ENCODE results near the gene GPR180. TPM values are rescaled to one million over a fixed set of nuclear protein-coding genes. Genes with fewer than 3 reads are reported as not detected.

The GPR180 gene
- total RNA-seq, 1 donor: 12.6 TPM

DNA sequence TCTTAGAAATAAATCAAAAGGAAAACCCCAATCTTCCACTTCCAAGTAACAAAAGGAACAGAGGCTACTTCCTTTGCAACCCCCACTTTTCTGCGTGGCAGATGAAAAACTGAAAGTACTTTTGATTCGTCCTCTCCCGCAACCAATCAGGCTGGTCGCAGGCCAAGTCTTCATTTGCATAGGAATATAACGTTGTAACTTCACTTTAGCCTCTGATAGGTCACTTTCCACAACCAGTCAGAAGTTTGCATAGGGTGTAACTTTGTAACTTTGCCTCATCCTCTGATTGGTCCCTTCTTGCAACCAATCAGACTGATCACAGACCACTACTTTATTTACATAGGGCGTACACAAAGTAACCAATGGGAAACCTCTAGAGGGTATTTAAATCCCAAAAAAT, 42.9 kb upstream of the GPR180 start:
- no peak overlapping the region for H3K4me3 ChIP-seq (ENCODE audit: low read depth, low read length)
- no peak for DNase-seq (ENCODE audit: low read depth)
- TF ChIP-seq, protein P1, sequence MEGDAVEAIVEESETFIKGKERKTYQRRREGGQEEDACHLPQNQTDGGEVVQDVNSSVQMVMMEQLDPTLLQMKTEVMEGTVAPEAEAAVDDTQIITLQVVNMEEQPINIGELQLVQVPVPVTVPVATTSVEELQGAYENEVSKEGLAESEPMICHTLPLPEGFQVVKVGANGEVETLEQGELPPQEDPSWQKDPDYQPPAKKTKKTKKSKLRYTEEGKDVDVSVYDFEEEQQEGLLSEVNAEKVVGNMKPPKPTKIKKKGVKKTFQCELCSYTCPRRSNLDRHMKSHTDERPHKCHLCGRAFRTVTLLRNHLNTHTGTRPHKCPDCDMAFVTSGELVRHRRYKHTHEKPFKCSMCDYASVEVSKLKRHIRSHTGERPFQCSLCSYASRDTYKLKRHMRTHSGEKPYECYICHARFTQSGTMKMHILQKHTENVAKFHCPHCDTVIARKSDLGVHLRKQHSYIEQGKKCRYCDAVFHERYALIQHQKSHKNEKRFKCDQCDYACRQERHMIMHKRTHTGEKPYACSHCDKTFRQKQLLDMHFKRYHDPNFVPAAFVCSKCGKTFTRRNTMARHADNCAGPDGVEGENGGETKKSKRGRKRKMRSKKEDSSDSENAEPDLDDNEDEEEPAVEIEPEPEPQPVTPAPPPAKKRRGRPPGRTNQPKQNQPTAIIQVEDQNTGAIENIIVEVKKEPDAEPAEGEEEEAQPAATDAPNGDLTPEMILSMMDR (IDR thresholded peaks at IDR 0.05; ENCODE audit: insufficient read depth, low read length): no peak

GRCh38 chr13:94559222-94559795, 42.3 kb upstream of the GPR180 start:
- no peak overlapping the region for H3K4me3 ChIP-seq (ENCODE audit: low read depth, low read length)
- TF ChIP-seq, protein P1 (IDR thresholded peaks at IDR 0.05; ENCODE audit: insufficient read depth, low read length): no peak

DNA sequence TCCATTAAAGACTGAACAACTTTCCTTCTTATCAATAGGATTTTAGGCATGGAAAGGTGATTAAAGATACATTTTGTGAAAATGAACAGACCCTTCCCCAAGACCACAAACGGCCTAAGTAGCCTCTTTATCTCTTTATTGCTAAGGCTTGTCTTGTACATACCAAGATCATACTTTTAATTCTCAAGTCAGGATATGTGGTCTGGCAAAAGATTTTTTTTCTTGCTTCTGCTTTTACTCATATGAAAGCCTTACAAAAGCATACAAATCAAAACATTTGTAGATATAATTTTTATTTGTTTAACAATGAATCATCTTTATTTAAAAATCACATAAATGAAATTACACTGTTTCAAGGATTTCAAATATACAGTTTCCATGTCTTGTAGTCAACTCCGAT, 41.5 kb upstream of the GPR180 start:
- TF ChIP-seq, protein P1 (IDR thresholded peaks at IDR 0.05; ENCODE audit: insufficient read depth, low read length): no peak
- no peak for DNase-seq (ENCODE audit: low read depth)
- no peak overlapping the region for H3K4me3 ChIP-seq (ENCODE audit: low read depth, low read length)

More at GRCh38 chr13:94559222-94559795, 42.3 kb upstream of the GPR180 start:
- no peak for DNase-seq (ENCODE audit: low read depth)

DNA sequence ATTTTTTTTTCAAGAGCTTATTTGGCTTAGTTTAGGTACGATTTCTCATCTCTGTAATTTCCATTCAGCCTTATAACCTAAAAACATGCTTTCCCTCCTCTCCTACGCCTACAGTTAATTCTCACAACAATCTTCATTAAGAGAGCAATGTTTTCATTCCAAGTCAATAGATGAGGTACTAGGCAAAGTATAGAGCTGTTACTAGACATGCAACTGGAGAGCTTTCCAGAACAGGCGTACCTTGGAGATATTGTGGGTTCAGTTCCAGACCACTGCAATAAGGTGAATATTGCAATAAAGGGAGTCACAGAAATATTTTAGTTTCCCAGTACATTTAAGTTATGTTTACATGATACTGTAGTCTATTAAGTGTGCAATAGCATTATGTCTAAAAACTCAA, 40.5 kb upstream of the GPR180 start:
- H3K4me3 ChIP-seq (ENCODE audit: low read depth, low read length): no peak overlapping the region
- DNase-seq (ENCODE audit: low read depth): no peak
- TF ChIP-seq, protein P1 (IDR thresholded peaks at IDR 0.05; ENCODE audit: insufficient read depth, low read length): no peak

- no peak overlapping the region for H3K4me3 ChIP-seq (ENCODE audit: low read depth, low read length)
- no peak for DNase-seq (ENCODE audit: low read depth)
- TF ChIP-seq, protein P1 (IDR thresholded peaks at IDR 0.05; ENCODE audit: insufficient read depth, low read length): no peak
Measured at GRCh38 chr13:94567581-94567980, 34.1 kb upstream of the GPR180 start.

GRCh38 chr13:94568443-94568842, 33.2 kb upstream of the GPR180 start:
- DNase-seq (ENCODE audit: low read depth): no peak
- H3K4me3 ChIP-seq (ENCODE audit: low read depth, low read length): no peak overlapping the region
- TF ChIP-seq, protein P1 (IDR thresholded peaks at IDR 0.05; ENCODE audit: insufficient read depth, low read length): no peak

DNA sequence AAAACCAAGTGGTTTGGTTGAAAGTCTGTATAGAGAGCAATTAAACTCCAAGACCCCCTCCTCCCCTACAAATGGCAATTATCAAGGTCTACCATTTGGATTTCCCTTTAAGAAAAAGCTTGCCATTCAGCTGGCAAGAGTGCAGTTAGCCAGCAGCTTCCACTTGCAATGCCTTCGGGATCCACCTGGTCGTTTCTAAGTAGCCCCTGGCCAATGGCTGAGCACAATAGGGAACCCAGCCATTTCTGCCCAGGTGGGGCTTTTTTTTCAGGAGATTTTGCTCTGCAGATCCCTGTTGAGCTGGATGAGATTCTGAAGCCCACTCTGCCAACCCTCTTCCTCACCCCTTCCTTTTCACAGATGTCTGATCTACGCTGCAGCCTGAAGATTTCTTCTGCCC, 32.0 kb upstream of the GPR180 start:
- DNase-seq (ENCODE audit: low read depth): no peak
- H3K4me3 ChIP-seq (ENCODE audit: low read depth, low read length): no peak overlapping the region
- TF ChIP-seq, protein P1 (IDR thresholded peaks at IDR 0.05; ENCODE audit: insufficient read depth, low read length): no peak
